Smooth muscle cell (in vitro differentiated cells): ENCODE measurements around the gene FAM83C. TPM values are rescaled to one million over a fixed set of nuclear protein-coding genes. Genes with fewer than 3 reads are reported as not detected.

Source experiments
- DNase-seq: peaks from one replicate; lab custom pipeline; 2025; ENCODE audit not compliant: unreplicated experiment; lab: John Stamatoyannopoulos, UW
- H2AFZ ChIP-seq: fragments of 200-600 bp; sonication (generic); 2 replicates; pipeline ENCODE4 v1.6.0; 2016; ENCODE audit warnings: antibody characterized with exemption, low read depth, mild to moderate bottlenecking
- H3F3A ChIP-seq: fragments of 200-600 bp; sonication (generic); 2 replicates; pipeline ENCODE4 v1.6.0; 2017; ENCODE audit warnings: antibody characterized with exemption, low read depth
- H3K27ac ChIP-seq: fragments of 200-600 bp; sonication (generic); 2 replicates; pipeline ENCODE4 v1.5.1; 2016; ENCODE audit warnings: low read depth, mild to moderate bottlenecking
- H3K27me3 ChIP-seq: fragments of 200-600 bp; sonication (generic); 2 replicates; pipeline ENCODE4 v1.6.1; 2016; ENCODE audit warnings: low read depth, mild to moderate bottlenecking
- H3K36me3 ChIP-seq: fragments of 200-600 bp; sonication (generic); 2 replicates; pipeline ENCODE4 v1.5.1; 2016; ENCODE audit warnings: low read depth
- H3K4me1 ChIP-seq: fragments of 200-600 bp; sonication (generic); 2 replicates; pipeline ENCODE4 v1.5.1; 2016; ENCODE audit warnings: low read depth
- H3K4me2 ChIP-seq: fragments of 200-600 bp; sonication (generic); 2 replicates; pipeline ENCODE4 v1.6.0; 2016; ENCODE audit warnings: mild to moderate bottlenecking
- H3K4me3 ChIP-seq: fragments of 200-600 bp; sonication (generic); 2 replicates; pipeline ENCODE4 v1.5.1; 2016; ENCODE audit warnings: mild to moderate bottlenecking
- H3K79me2 ChIP-seq: fragments of 200-600 bp; sonication (generic); 2 replicates; pipeline ENCODE4 v1.6.0; 2016; ENCODE audit warnings: low read depth, mild to moderate bottlenecking
- H3K9ac ChIP-seq: fragments of 200-600 bp; sonication (generic); 2 replicates; pipeline ENCODE4 v1.6.0; 2016; ENCODE audit warnings: low read depth
- H3K9me3 ChIP-seq: fragments of 200-600 bp; sonication (generic); replicated peaks from 2 replicates; pipeline ENCODE4 v1.5.1; 2016; ENCODE audit warnings: low read depth
- H4K20me1 ChIP-seq: fragments of 200-600 bp; sonication (generic); 2 replicates; pipeline ENCODE4 v1.6.0; 2016; ENCODE audit warnings: low read depth
- CTCF ChIP-seq: fragments of 200-600 bp; sonication (generic); IDR thresholded peaks from 2 replicates; pipeline ENCODE4 v1.5.1; 2017; ENCODE audit warnings: borderline replicate concordance, mild to moderate bottlenecking, antibody characterized with exemption; ENCODE audit not compliant: insufficient read depth, poor library complexity, severe bottlenecking
- WGBS: methylation state at CpG from one replicate; pipeline ENCODE4 v1.1.7; 2016; ENCODE audit warnings: low lambda C conversion rate; 5-methylcytosine and 5-hydroxymethylcytosine counted together
- polyA plus RNA-seq: library from polyadenylated mRNA; unstranded; fragments of >200 nt; fragmentation: Nextera tagmentation; extraction: Ambion mirVana; gene quantifications from 2 replicates; pipeline ENCODE4 v1.2.1, GENCODE V29; 2016
- total RNA-seq: library from RNA; depleted of rRNA; stranded (reverse); fragments of >200 nt; gene quantifications from 2 replicates; pipeline ENCODE4 v1.2.3, GENCODE V29; 2014

The FAM83C gene
- total and polyA plus RNA-seq, 2 experiments from 2014 or later, result 0.49 TPM; not detected in 1

- Histone ChIP-seq H3K9me3 (no peaks in the 10 kb centered on the region), H3K4me3 (no peak overlapping the region), H4K20me1 (peaks cover 26% of the 10 kb centered on the region), H3K27ac (no peak overlapping the region), H3K36me3 (no peaks in the 10 kb centered on the region), H3F3A (no peaks in the 10 kb centered on the region), H2AFZ (no peak overlapping the region), H3K4me2 (no peak overlapping the region), H3K4me1 (no peaks in the 10 kb centered on the region), H3K79me2 (no peaks in the 10 kb centered on the region), H3K9ac (no peak overlapping the region), H3K27me3 (no peaks in the 10 kb centered on the region)
- no peak for TF ChIP-seq CTCF
- no peak for DNase-seq
- WGBS, result 86% methylated on average over 2 of the region's 2 CpGs
These were observed 48.2 kb downstream of the FAM83C start for GRCh38 chr20:35243986-35244385.

- no peaks in the 10 kb centered on the region for H3K27me3 ChIP-seq
- H3K9ac ChIP-seq, result no peak overlapping the region
- no peak overlapping the region for H2AFZ ChIP-seq
- WGBS, result 81% methylated on average over 2 of the region's 2 CpGs
- no peak overlapping the region for H3K27ac ChIP-seq
- no peak for DNase-seq
- no peaks in the 10 kb centered on the region for H3K9me3 ChIP-seq
- no peaks in the 10 kb centered on the region for H3F3A ChIP-seq
- no peak overlapping the region for H3K4me3 ChIP-seq
- H3K36me3 ChIP-seq, result no peaks in the 10 kb centered on the region
- TF ChIP-seq CTCF, result no peak
- H3K4me1 ChIP-seq, result no peaks in the 10 kb centered on the region
- H3K79me2 ChIP-seq, result no peaks in the 10 kb centered on the region
- no peak overlapping the region for H3K4me2 ChIP-seq
- peaks cover 20% of the 10 kb centered on the region for H4K20me1 ChIP-seq
These were observed 48.9 kb downstream of the FAM83C start for GRCh38 chr20:35243317-35243716.

GRCh38 chr20:35240811-35241293, 51.4 kb downstream of the FAM83C start:
- no peak for TF ChIP-seq CTCF
- no peak overlapping the region for H3K4me3 ChIP-seq
- H3K27ac ChIP-seq, result no peak overlapping the region
- no peak overlapping the region for H3K4me2 ChIP-seq
- no peak overlapping the region for H2AFZ ChIP-seq
- 92% methylated on average over 2 of the region's 2 CpGs for WGBS
- no peaks in the 10 kb centered on the region for H3K9me3 ChIP-seq
- no peaks in the 10 kb centered on the region for H3F3A ChIP-seq
- H3K79me2 ChIP-seq, result no peaks in the 10 kb centered on the region
- no peaks in the 10 kb centered on the region for H3K27me3 ChIP-seq
- no peak for DNase-seq
- H4K20me1 ChIP-seq, result no peaks in the 10 kb centered on the region
- no peaks in the 10 kb centered on the region for H3K36me3 ChIP-seq
- no peaks in the 10 kb centered on the region for H3K4me1 ChIP-seq
- H3K9ac ChIP-seq, result no peak overlapping the region

- Histone ChIP-seq H4K20me1 (no peaks in the 10 kb centered on the region), H3K36me3 (no peaks in the 10 kb centered on the region), H3K9me3 (no peaks in the 10 kb centered on the region), H3K4me1 (no peaks in the 10 kb centered on the region), H3K27ac (no peak overlapping the region), H2AFZ (no peak overlapping the region), H3F3A (no peaks in the 10 kb centered on the region), H3K4me2 (no peak overlapping the region), H3K9ac (no peak overlapping the region), H3K27me3 (no peaks in the 10 kb centered on the region), H3K79me2 (no peaks in the 10 kb centered on the region), H3K4me3 (no peak overlapping the region)
- DNase-seq, result no peak
- TF ChIP-seq CTCF, result no peak
- 84% methylated on average over 5 of the region's 5 CpGs for WGBS
These were observed 52.0 kb downstream of the FAM83C start for GRCh38 chr20:35240083-35240810.
